ENCODE results near the gene MEF2D. TPM values are rescaled to one million over a fixed set of nuclear protein-coding genes. Genes with fewer than 3 reads are reported as not detected.

The MEF2D gene
- total RNA-seq (2014; rRNA removed; shearing (Covaris generic); ENCODE audit: low replicate concordance), result 2.7 and 6.2 TPM in 2 replicates

DNA sequence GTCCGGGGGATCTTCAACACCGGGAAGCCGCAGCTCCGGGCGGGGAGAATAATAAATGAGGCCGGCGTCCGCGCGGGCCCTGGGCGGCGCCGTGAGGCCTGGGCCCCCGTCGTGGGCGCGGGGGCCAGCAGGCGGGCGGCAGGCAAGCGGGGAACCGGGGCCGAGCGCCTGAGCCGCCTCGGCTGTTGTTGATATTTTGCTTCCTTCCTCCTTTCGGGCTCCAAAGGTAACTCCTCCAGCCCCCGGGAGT lies at the start of gene MEF2D:
Gene MEF2D, minus strand, starts transcription at position 233 of the 250 bp plus-strand sequence. CDS start 17,483 bp downstream, outside the sequence.
- in situ Hi-C loops (cut with HindIII; ENCODE audit: low pct_unique_long_range_greater_than_20kb, low sequenced_read_pairs), result no loop called here
- DNase-seq (ENCODE audit: low read depth), result no peak

DNA sequence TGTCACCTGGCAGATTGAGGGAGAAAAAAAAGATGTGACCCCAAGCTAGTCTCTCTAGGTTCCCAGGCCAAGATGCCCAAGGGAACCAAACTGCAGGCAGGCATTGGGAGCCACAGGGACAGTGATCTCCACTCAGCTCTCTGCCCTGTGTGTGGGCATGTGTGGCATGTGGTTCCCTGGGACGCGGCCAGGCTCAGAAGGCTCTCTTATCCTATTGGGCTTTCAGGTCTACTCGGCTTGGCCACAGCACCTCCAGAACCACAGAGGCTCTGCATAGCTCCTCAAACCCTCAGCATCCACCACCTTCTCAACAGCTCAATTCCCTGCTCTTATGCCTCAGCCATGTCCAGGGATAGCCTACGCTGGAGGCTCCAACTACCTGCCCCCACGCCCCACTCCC lies 49.8 kb upstream of the MEF2D start:
- in situ Hi-C loops (cut with HindIII; ENCODE audit: low pct_unique_long_range_greater_than_20kb, low sequenced_read_pairs), result no loop called here
- no peak for DNase-seq (ENCODE audit: low read depth)

DNA sequence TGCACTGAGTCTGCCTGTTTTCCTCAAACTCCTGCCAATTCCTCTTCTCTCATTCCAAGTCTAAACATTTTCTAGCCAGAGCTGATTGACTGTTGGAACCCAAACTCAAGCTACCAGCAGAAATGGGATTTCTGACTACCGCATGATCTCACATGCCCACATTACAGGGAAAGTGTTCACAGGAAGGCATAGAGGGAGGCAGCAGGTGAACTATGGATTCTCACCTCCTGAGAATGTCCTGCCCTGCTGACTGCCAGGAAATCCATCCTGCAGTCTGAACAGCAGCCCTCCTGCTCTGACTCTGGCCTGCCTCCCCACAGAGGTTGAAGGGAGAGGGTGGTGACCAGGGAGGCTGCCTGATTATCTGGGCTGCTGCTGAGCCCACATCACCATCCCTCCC lies 49.3 kb upstream of the MEF2D start:
- in situ Hi-C loops (cut with HindIII; ENCODE audit: low pct_unique_long_range_greater_than_20kb, low sequenced_read_pairs), result no loop called here
- DNase-seq (ENCODE audit: low read depth), result no peak

DNA sequence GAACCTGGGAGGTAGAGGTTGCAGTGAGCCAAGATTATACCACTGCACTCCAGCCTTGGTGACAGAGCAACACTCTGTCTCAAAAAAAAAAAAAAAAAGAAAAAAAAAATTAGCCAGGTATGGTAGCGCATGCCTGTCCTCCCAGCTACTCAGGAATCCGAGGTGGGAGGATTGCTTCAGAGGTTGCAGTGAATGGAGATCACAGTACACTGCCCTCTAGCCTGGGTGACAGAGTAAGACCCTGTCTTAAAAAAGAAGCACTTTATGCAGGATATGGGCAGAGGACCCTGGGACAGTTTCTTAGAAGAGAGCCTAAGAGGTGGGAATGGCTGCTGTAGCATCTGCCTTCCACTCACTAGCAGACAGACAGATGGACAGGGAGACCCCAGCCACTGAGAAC lies 48.8 kb upstream of the MEF2D start:
- no peak for DNase-seq (ENCODE audit: low read depth)

DNA sequence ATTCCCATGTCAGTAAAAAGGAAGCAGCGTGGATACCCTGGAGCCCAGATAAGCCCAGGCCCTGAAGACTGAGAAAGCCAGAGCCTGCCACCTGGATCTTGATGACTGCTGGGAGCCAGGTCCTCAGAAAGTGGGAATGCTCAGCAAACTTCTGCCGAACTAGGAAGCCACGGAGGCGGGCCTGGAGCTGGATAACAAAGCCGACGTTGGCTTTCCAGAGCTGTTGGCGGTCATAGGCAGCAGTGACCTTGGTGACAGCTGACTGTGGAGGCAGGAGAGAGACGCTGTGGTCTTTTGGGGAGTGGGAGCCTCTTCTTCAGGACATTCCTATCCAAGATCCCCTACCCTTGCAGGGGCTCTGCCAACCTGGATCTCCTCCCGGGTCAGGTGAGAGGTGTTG lies 47.4 kb upstream of the MEF2D start:
- DNase-seq (ENCODE audit: low read depth), result no peak
- in situ Hi-C loops (cut with HindIII; ENCODE audit: low pct_unique_long_range_greater_than_20kb, low sequenced_read_pairs), result no loop called here

More for the DNA sequence above, 48.8 kb upstream of the MEF2D start:
- in situ Hi-C loops (cut with HindIII; ENCODE audit: low pct_unique_long_range_greater_than_20kb, low sequenced_read_pairs), result no loop called here

DNA sequence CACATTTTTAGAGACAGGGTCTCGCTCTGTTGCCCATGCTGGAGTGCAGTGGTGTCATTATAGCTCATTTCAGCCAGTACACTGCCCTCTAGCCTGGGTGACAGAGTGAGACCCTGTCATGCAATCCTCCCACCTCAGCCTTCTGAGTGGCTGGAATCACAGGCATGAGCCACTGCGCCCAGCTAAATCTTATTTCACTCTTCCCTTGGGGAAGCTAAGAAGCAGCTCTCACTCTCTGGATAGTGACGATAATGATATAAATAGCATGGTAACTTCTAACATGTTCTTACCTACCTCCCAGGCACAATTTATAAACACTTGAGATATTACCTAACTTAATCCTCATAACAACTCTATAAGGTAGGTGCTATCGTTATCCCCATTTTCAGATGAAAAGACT lies 46.9 kb upstream of the MEF2D start:
- DNase-seq (ENCODE audit: low read depth), result no peak
- in situ Hi-C loops (cut with HindIII; ENCODE audit: low pct_unique_long_range_greater_than_20kb, low sequenced_read_pairs), result no loop called here

DNA sequence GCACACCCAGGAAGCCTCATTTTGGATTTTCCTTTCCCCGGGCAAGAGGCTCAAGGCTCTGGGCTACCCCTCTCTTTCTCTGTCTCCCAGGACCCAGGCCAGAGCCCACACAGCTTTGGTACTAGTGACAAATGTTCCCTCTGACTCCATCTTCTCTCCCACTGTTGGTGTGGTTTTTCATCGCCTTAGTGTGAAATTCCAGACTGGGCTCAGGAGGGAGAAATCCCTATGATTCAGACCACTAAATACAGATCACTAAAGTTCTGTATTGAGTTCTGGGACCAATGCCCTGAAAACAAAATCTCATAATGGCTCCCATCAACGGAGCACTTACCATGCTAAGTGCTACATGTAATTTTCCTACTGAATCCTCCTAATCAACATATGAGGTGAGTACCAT lies 45.7 kb upstream of the MEF2D start:
- no peak for DNase-seq (ENCODE audit: low read depth)
- in situ Hi-C loops (cut with HindIII; ENCODE audit: low pct_unique_long_range_greater_than_20kb, low sequenced_read_pairs), result no loop called here

DNA sequence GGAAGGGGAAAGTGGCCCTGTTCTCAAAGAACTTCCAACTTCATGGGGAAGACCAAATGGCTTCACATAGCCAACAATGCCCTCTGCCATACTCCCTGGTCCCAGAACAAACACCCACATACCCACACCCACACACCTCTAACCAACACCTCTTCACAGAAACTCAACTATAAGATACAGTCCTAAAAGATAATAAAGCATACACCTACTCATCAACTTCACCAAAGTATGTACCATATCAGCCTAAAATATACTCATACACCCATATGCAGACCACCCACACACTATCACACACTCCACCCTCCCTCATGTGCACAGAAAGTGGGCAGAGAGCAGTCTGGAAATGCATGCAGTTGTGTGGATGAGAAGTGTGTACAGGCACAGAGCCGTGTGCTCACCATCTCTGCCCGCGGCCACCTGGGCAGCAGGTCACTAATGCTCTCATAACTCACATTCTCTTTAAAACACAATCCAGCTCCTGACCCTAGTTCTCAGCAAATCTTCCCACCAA lies 44.1 kb upstream of the MEF2D start:
- no peak for DNase-seq (ENCODE audit: low read depth)
- in situ Hi-C loops (cut with HindIII; ENCODE audit: low pct_unique_long_range_greater_than_20kb, low sequenced_read_pairs), result no loop called here

DNA sequence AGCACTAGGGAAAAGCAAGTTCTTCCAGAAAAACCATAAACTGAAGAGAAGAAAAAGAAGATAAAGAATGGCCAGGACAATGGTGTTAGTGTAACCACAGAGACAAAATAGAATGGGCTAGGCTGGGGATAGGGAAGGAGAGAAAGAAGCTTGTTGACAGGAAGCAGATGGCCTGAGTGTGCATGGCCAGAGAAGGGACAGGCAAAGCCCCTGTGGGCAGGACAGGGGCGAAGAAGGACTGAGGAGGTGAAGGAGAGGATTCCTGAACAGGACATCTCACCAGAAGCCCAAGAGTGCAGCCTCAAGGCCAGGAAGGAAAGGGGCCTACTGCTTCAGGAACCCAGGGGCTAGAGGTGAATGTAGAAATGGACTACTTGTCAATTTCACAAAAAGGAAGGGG lies 42.5 kb upstream of the MEF2D start:
- DNase-seq (ENCODE audit: low read depth), result no peak
- in situ Hi-C loops (cut with HindIII; ENCODE audit: low pct_unique_long_range_greater_than_20kb, low sequenced_read_pairs), result no loop called here

DNA sequence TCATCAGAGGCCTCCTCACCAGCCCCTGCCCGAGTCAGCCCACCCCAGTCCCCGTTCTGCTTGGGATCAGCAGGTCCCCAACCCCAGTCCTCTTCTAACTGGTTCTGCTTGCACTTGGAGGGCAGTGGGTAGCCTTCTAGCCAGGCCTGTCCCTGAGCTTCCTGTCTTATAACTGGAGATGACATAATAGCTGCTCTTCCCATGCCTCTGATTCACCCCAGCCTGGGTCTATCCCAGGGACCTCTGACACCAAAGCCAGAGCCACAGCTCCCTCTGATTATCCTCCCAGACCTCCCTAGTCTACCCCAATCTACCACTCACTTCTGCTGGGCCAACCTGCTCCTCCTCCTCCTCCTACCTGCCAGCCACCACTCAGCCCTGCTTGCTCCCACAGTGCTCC lies 40.4 kb upstream of the MEF2D start:
- in situ Hi-C loops (cut with HindIII; ENCODE audit: low pct_unique_long_range_greater_than_20kb, low sequenced_read_pairs), result no loop called here
- no peak for DNase-seq (ENCODE audit: low read depth)

DNA sequence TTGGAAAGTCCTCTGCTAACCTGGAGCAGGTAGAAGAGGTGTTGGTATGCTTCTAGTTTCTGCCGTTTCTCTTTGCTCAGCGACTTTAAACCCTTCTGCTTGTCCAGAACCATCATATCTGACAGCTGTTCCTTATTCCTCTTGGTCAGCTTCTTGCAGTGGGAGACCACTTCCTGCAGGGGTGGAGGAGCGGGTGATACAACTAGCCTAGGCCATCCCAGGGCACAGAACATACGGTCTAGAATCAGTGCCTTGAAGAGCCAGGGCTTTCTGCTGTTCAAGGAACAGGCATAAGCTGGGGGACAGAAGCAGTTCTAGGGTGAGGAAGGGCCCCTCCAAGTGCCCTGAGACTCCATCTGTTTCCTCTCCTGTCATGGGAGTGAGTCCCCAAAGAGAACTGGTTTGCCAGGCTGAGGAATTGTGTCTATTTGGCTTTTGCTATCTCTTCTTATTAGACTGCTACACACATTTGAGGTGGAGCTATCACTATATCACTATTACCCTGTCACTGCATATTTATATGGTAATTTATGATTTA lies 39.3 kb upstream of the MEF2D start:
- in situ Hi-C loops (cut with HindIII; ENCODE audit: low pct_unique_long_range_greater_than_20kb, low sequenced_read_pairs), result no loop called here
- DNase-seq (ENCODE audit: low read depth), result no peak

DNA sequence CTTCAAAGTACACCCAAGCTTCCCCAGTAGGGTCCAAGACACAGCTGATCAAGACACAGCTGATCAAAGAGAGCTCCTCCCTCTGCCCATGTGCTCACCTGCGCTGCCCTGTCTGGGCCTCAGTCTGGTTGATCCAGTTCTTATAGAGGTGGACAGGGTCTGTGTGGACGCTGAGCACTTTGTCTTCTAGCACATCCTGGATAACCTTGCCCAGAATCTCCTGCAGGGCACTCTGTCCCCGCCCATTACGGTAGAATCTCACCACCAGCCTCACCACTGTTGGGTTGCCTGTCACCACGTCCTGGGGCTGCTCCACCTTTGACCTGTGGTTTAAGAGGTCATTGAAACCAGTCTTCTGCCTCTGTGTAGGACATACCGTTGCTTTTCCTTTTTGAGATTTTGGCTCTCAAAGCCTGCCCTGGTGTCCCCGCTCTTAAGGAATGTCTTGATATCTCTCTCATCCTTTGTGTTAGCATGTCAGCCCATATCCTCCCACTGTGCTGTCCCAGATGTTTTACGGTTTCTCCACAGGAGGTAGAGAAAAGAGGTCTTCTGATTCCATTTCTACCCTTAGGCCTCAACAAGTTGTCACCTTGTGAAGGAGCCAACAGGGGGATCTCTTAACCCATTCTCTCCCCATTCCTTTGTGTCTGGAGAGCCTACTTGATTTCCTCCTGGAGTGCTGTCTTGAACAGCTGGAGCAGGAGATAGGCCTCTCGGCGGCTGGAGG lies 38.3 kb upstream of the MEF2D start:
- in situ Hi-C loops (cut with HindIII; ENCODE audit: low pct_unique_long_range_greater_than_20kb, low sequenced_read_pairs), result no loop called here
- DNase-seq (ENCODE audit: low read depth), result no peak

DNA sequence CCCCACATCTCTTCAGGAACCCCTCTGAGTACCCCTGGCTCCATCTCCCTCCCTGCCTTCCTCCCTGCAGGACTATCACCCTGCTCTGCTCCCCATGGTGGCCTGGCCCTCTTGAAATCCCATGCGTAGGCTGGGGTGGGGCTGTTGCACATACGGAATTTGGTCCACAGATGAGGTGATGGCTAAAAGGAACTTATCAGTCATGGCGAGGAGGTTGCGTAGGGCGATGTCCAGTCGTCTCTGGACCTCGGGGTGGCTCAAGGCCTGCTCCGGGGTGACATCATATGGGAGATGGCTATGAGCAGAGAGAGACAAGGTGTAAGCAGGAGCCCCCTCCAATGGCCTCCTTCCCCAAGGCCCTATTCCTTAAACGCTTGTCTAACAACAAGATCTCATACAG lies 36.5 kb upstream of the MEF2D start:
- DNase-seq (ENCODE audit: low read depth), result no peak
- in situ Hi-C loops (cut with HindIII; ENCODE audit: low pct_unique_long_range_greater_than_20kb, low sequenced_read_pairs), result no loop called here

DNA sequence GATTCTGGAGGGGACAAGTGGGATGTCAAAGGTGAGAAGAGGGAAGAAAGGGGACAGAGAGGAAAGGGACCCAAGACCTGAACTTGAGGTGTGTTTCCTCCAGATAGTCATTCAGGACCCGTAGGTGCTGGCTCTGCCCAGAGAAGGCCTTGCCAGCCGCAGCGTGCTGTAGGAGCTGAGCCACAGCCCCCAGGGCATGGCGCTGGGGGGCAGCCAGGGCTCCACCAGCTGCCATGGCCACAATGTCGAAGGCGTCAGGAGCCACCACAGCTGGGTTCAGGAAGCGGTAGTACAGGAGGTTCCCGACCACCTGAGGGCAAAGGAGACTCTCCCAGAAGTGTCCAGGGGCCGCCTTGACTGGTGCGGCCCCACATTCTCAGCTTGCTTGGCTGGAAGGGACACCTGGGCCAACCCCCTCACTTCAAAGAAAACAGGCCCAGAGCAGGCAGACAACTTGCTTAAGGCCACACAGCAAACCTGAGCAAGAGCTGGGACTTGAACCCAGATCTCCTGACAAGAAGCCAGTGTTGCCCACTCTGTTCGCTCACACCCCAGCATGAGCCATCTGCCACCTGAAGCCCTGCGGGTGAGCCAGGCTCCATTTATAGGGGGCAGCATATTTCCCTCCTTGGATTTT lies 34.0 kb upstream of the MEF2D start:
- DNase-seq (ENCODE audit: low read depth), result no peak
- in situ Hi-C loops (cut with HindIII; ENCODE audit: low pct_unique_long_range_greater_than_20kb, low sequenced_read_pairs), result no loop called here

DNA sequence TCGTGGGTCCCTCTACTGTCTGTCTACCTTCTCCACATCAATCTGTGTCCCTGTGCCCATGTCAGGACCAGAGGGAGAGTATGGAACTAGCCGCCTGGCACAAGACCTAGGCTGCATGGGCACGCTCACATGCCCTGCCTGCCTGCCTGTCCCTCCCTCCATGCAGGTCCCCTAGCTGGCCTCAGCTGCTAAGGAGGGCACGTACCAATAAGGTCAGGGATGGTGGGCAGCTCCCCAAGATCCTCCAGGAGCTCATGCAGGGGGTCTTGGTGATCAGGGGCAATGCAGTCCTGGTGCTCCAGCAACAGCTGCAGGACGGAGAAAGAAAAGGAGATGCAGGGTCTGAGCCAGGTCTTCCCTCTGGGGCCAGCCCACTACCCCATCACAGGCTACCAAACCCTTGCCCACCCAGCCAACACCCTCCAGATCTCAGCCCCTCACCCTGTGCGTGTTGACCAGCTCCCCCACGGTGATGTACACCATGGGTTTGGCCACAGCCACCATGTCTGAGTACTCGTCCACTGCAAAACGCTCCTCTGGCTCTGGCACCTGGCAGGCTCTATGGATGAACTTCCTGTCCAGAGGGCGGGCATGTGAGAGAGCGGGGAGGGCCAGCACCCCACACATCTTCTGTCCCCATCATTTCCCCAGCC lies 33.1 kb upstream of the MEF2D start:
- DNase-seq (ENCODE audit: low read depth), result no peak
- in situ Hi-C loops (cut with HindIII; ENCODE audit: low pct_unique_long_range_greater_than_20kb, low sequenced_read_pairs), result no loop called here

DNA sequence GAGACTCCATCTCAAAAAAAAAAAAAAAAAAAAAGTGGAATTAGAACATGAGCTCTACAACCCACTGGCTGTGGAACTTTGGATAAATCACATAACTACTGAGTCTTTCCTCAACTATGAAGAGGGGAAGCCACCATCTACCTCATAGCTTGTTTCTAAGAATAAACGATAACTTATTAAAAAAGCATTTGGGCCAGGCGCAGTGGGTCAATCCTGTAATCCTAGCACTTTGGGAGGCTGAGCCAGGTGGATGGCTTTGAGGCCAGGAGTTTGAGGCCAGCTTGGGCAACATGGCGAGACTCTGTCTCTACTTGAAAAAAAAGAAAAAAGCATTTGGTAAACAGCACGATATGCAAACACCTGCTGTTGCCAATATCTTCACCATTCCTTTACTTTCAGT lies 31.8 kb upstream of the MEF2D start:
- in situ Hi-C loops (cut with HindIII; ENCODE audit: low pct_unique_long_range_greater_than_20kb, low sequenced_read_pairs), result no loop called here

DNA sequence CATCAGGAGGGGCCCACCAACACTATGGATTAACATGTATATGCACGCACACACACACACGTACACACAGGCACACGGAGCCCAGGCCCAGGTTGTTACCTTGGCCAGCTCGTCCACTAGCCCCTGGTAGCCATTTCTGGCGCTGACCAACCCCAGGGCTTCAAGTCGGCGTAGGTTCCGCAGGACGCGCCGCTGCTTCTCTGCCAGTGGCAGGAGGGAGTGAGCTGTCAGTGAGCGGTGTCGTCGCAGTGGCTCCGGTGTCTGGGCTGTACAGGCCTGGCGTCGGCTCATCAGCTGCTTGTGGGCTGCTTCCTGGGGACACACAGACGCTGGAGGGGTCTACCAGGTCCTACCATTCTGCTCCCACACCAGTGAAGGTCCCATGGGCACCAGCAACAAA lies 29.4 kb upstream of the MEF2D start:
- in situ Hi-C loops (cut with HindIII; ENCODE audit: low pct_unique_long_range_greater_than_20kb, low sequenced_read_pairs), result no loop called here
- DNase-seq (ENCODE audit: low read depth), result no peak

More for the DNA sequence above, 31.8 kb upstream of the MEF2D start:
- no peak for DNase-seq (ENCODE audit: low read depth)

DNA sequence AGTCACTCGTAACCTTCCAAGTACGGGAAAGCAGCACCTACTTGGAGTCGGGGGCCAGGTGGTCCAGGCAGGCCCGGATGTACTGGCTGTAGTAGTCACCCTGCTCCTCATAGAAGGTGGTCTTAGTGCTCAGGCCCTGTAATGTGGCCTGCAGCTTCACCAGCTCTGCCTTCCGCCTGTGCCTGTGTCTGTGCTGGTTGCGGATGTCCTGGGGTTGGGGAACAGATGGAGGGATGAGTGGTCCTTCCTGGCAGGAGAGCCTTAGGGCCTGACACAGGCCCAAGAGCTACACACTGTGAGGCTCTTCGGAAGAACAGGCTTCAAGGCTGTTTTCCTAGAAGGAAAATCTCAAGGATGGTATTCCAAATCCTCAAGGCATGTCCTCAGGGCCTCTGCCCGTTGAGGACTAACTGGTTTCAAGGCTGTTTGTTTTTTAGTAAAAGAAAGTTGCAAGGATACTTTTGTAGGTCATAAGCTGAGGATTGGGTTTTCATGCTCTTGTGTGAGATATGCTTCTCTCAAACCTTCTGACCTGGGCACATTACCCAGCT lies 28.4 kb upstream of the MEF2D start:
- DNase-seq (ENCODE audit: low read depth), result no peak
- in situ Hi-C loops (cut with HindIII; ENCODE audit: low pct_unique_long_range_greater_than_20kb, low sequenced_read_pairs), result no loop called here

DNA sequence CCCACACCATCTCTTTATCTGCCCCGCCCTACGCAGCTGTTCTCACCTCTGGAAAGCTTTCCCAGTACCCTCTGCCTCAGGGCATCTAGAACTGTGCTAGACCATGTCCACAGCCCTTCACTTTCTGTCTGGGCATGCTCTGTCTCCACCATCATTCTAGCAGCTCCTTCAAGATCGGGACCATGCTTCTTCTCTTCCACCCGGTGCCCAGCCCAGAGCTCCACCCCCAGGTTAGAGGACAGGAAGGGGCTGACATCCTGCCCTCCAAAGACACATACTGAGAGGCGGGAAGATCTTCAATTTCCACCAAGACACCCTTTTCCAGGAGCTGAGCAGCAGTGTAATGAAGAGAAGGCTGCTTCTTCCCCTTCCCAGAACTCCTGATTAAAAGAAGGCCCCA lies 27.7 kb upstream of the MEF2D start:
- in situ Hi-C loops (cut with HindIII; ENCODE audit: low pct_unique_long_range_greater_than_20kb, low sequenced_read_pairs), result no loop called here
- no peak for DNase-seq (ENCODE audit: low read depth)

Data from Caki2 (cell line).